ENCODE results near the gene ACIN1. TPM values are rescaled to one million over a fixed set of nuclear protein-coding genes. Genes with fewer than 3 reads are reported as not detected.
A peak's percentile ranks its signal among the peaks of the same experiment; 100 is the strongest.

Gene ACIN1
- total and polyA plus RNA-seq, 2 of the 13 experiments (the other 11 are each of a cell fraction or from before 2014, with no cell fraction given): 165 to 183 TPM

- TF ChIP-seq ZNF609 (CRISPR knock-in tag; IDR thresholded peaks at IDR 0.05; ENCODE audit: borderline replicate concordance) (peak; percentile 65; the same call in 1 of the 2 replicates), SRSF1 (optimal IDR thresholded peaks at IDR 0.05; ENCODE audit: low read depth, low read length) (peak; percentile 89), PAXIP1 (CRISPR knock-in tag; conservative IDR thresholded peaks at IDR 0.05) (peak; percentile 48), ZNF563 (CRISPR knock-in tag; IDR thresholded peaks at IDR 0.05) (peak; percentile 70), MLLT10 (CRISPR knock-in tag; IDR thresholded peaks at IDR 0.05) (no peak), PAWR (CRISPR knock-in tag; IDR thresholded peaks at IDR 0.05; ENCODE audit: borderline replicate concordance) (peak; percentile 94; the same call in 1 of the 2 replicates), DDIT3 (CRISPR knock-in tag; IDR thresholded peaks at IDR 0.05) (no peak; the same call in 1 of the 2 replicates), AHDC1 (CRISPR knock-in tag; IDR thresholded peaks at IDR 0.05; ENCODE audit: borderline replicate concordance) (no peak), ZNF335 (CRISPR knock-in tag; IDR thresholded peaks at IDR 0.05) (peak; percentile 82; the same call in 1 of the 2 replicates), E2F5 (CRISPR knock-in tag; conservative IDR thresholded peaks at IDR 0.05) (peak; percentile 79)
Observed at GRCh38 chr14:23057757-23058653, 36.9 kb downstream of the ACIN1 start (continued).

Data from HepG2 (cell line).